Measurements from ENCODE around the gene ACSM3.

- TF ChIP-seq, protein P1, sequence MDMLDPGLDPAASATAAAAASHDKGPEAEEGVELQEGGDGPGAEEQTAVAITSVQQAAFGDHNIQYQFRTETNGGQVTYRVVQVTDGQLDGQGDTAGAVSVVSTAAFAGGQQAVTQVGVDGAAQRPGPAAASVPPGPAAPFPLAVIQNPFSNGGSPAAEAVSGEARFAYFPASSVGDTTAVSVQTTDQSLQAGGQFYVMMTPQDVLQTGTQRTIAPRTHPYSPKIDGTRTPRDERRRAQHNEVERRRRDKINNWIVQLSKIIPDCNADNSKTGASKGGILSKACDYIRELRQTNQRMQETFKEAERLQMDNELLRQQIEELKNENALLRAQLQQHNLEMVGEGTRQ (IDR thresholded peaks at IDR 0.05) = no peak
- TF ChIP-seq, protein P2, sequence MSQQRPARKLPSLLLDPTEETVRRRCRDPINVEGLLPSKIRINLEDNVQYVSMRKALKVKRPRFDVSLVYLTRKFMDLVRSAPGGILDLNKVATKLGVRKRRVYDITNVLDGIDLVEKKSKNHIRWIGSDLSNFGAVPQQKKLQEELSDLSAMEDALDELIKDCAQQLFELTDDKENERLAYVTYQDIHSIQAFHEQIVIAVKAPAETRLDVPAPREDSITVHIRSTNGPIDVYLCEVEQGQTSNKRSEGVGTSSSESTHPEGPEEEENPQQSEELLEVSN (IDR thresholded peaks at IDR 0.05; ENCODE audit: borderline replicate concordance, low read depth) = no peak
- TF ChIP-seq, protein P3, sequence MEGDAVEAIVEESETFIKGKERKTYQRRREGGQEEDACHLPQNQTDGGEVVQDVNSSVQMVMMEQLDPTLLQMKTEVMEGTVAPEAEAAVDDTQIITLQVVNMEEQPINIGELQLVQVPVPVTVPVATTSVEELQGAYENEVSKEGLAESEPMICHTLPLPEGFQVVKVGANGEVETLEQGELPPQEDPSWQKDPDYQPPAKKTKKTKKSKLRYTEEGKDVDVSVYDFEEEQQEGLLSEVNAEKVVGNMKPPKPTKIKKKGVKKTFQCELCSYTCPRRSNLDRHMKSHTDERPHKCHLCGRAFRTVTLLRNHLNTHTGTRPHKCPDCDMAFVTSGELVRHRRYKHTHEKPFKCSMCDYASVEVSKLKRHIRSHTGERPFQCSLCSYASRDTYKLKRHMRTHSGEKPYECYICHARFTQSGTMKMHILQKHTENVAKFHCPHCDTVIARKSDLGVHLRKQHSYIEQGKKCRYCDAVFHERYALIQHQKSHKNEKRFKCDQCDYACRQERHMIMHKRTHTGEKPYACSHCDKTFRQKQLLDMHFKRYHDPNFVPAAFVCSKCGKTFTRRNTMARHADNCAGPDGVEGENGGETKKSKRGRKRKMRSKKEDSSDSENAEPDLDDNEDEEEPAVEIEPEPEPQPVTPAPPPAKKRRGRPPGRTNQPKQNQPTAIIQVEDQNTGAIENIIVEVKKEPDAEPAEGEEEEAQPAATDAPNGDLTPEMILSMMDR (IDR thresholded peaks at IDR 0.05) = no peak
- TF ChIP-seq HES2 (IDR thresholded peaks at IDR 0.05) = no peak
- no peak for TF ChIP-seq POLR2A (IDR thresholded peaks at IDR 0.05; ENCODE audit: low read length)
- no peak for TF ChIP-seq RAD21 (conservative IDR thresholded peaks at IDR 0.05 in 1 of 2, IDR thresholded peaks at IDR 0.05 in 1 of 2)
- TF ChIP-seq, protein P4, sequence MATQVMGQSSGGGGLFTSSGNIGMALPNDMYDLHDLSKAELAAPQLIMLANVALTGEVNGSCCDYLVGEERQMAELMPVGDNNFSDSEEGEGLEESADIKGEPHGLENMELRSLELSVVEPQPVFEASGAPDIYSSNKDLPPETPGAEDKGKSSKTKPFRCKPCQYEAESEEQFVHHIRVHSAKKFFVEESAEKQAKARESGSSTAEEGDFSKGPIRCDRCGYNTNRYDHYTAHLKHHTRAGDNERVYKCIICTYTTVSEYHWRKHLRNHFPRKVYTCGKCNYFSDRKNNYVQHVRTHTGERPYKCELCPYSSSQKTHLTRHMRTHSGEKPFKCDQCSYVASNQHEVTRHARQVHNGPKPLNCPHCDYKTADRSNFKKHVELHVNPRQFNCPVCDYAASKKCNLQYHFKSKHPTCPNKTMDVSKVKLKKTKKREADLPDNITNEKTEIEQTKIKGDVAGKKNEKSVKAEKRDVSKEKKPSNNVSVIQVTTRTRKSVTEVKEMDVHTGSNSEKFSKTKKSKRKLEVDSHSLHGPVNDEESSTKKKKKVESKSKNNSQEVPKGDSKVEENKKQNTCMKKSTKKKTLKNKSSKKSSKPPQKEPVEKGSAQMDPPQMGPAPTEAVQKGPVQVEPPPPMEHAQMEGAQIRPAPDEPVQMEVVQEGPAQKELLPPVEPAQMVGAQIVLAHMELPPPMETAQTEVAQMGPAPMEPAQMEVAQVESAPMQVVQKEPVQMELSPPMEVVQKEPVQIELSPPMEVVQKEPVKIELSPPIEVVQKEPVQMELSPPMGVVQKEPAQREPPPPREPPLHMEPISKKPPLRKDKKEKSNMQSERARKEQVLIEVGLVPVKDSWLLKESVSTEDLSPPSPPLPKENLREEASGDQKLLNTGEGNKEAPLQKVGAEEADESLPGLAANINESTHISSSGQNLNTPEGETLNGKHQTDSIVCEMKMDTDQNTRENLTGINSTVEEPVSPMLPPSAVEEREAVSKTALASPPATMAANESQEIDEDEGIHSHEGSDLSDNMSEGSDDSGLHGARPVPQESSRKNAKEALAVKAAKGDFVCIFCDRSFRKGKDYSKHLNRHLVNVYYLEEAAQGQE (IDR thresholded peaks at IDR 0.05) = no peak
- no peak for TF ChIP-seq MAZ (IDR thresholded peaks at IDR 0.05; ENCODE audit: borderline replicate concordance, low read depth, low read length)
- no peak for TF ChIP-seq CEBPB (IDR thresholded peaks at IDR 0.05)
- TF ChIP-seq CHD4 (IDR thresholded peaks at IDR 0.05; ENCODE audit: borderline replicate concordance) = no peak
- TF ChIP-seq, protein P5, sequence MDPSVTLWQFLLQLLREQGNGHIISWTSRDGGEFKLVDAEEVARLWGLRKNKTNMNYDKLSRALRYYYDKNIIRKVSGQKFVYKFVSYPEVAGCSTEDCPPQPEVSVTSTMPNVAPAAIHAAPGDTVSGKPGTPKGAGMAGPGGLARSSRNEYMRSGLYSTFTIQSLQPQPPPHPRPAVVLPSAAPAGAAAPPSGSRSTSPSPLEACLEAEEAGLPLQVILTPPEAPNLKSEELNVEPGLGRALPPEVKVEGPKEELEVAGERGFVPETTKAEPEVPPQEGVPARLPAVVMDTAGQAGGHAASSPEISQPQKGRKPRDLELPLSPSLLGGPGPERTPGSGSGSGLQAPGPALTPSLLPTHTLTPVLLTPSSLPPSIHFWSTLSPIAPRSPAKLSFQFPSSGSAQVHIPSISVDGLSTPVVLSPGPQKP (IDR thresholded peaks at IDR 0.05; ENCODE audit: low read depth, low read length) = no peak
- TF ChIP-seq, protein P6, sequence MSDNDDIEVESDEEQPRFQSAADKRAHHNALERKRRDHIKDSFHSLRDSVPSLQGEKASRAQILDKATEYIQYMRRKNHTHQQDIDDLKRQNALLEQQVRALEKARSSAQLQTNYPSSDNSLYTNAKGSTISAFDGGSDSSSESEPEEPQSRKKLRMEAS (IDR thresholded peaks at IDR 0.05) = no peak
- TF ChIP-seq ZC3H11A (IDR thresholded peaks at IDR 0.05) = no peak
- TF ChIP-seq EHMT2 (IDR thresholded peaks at IDR 0.05; ENCODE audit: low read depth) = no peak
These were observed 28.3 kb upstream of the ACSM3 start for GRCh38 chr16:20735490-20735889.

Data from A549 (cell line).